ENCODE results near the gene FAM240A.

FAM240A gene

GRCh38 chr3:46664188-46664970, 52.1 kb downstream of the FAM240A start:
- DNase-seq, result no peak

- DNase-seq, result no peak
These were observed 52.8 kb downstream of the FAM240A start for GRCh38 chr3:46664971-46665762.

GRCh38 chr3:46665763-46666452, 53.6 kb downstream of the FAM240A start:
- DNase-seq, result no peak

GRCh38 chr3:46666453-46666845, 54.1 kb downstream of the FAM240A start:
- DNase-seq, result no peak

GRCh38 chr3:46667061-46667621, 54.8 kb downstream of the FAM240A start:
- DNase-seq, result no peak

GRCh38 chr3:46667657-46668056, 55.3 kb downstream of the FAM240A start:
- DNase-seq, result no peak

GRCh38 chr3:46668116-46668515, 55.8 kb downstream of the FAM240A start:
- DNase-seq, result no peak

- no peak for DNase-seq
These were observed 56.3 kb downstream of the FAM240A start for GRCh38 chr3:46668591-46668990.

- DNase-seq, result no peak
These were observed 57.1 kb downstream of the FAM240A start for GRCh38 chr3:46669191-46669999.

GRCh38 chr3:46670000-46670890, 57.9 kb downstream of the FAM240A start:
- no peak for DNase-seq

GRCh38 chr3:46670891-46671427, 58.6 kb downstream of the FAM240A start:
- DNase-seq, result no peak

GRCh38 chr3:46671541-46672348, 59.4 kb downstream of the FAM240A start:
- DNase-seq, result no peak

GRCh38 chr3:46672349-46672695, 60.0 kb downstream of the FAM240A start:
- DNase-seq, result no peak

- no peak for DNase-seq
These were observed 61.1 kb downstream of the FAM240A start for GRCh38 chr3:46673151-46674030.

GRCh38 chr3:46674031-46674845, 61.9 kb downstream of the FAM240A start:
- no peak for DNase-seq

- DNase-seq, result no peak
These were observed 63.1 kb downstream of the FAM240A start for GRCh38 chr3:46675426-46675825.

Measured in C1 segment of cervical spinal cord (tissue), 14 donors.